ENCODE measurements around the gene ASGR2.
"Not testable (repeated sequence)": the region's sequence is repeated elsewhere in the genome, so short reads cannot be mapped to it uniquely, and the experiment has no call there.

Gene ASGR2

GRCh38 chr17:7095625-7096024 lies 19.0 kb downstream of the ASGR2 start:
- H3K4me1 ChIP-seq (ENCODE audit: insufficient read depth, low read length), result no peaks in the 10 kb centered on the region
- H3K9ac ChIP-seq (ENCODE audit: low read depth, low read length), result no peak overlapping the region
- H3K9me3 ChIP-seq (ENCODE audit: insufficient read depth, low read depth, low read length), result no peaks in the 10 kb centered on the region
- H3K4me3 ChIP-seq (ENCODE audit: low read length), result no peak overlapping the region
- no peaks in the 10 kb centered on the region for H3K36me3 ChIP-seq (ENCODE audit: insufficient read depth, low read length)
- H3K27ac ChIP-seq (ENCODE audit: low read depth, low read length), result no peak overlapping the region
- 100% methylated on average over 1 of the region's 1 CpG for WGBS
- no peaks in the 10 kb centered on the region for H3K27me3 ChIP-seq (ENCODE audit: insufficient read depth, low read length)

- Histone ChIP-seq H3K9me3 (ENCODE audit: insufficient read depth, low read depth, low read length) (no peaks in the 10 kb centered on the region), H3K4me3 (ENCODE audit: low read length) (no peak overlapping the region), H3K9ac (ENCODE audit: low read depth, low read length) (no peak overlapping the region)
Measured at GRCh38 chr17:7094652-7095019, 20.0 kb downstream of the ASGR2 start.

GRCh38 chr17:7091311-7092005 lies 23.2 kb downstream of the ASGR2 start:
- not testable (repeated sequence) for H3K27ac ChIP-seq (ENCODE audit: low read depth, low read length); H3K27me3 ChIP-seq (ENCODE audit: insufficient read depth, low read length); H3K4me1 ChIP-seq (ENCODE audit: insufficient read depth, low read length); H3K9ac ChIP-seq (ENCODE audit: low read depth, low read length); H3K4me3 ChIP-seq (ENCODE audit: low read length); H3K9me3 ChIP-seq (ENCODE audit: insufficient read depth, low read depth, low read length); H3K36me3 ChIP-seq (ENCODE audit: insufficient read depth, low read length)
- 92% methylated on average over 20 of the region's 28 CpGs for WGBS

More at GRCh38 chr17:7094652-7095019, 20.0 kb downstream of the ASGR2 start:
- no peak overlapping the region for H3K27ac ChIP-seq (ENCODE audit: low read depth, low read length)
- no peaks in the 10 kb centered on the region for H3K36me3 ChIP-seq (ENCODE audit: insufficient read depth, low read length)
- H3K4me1 ChIP-seq (ENCODE audit: insufficient read depth, low read length), result no peaks in the 10 kb centered on the region
- WGBS, result 93% methylated on average over 10 of the region's 10 CpGs
- no peaks in the 10 kb centered on the region for H3K27me3 ChIP-seq (ENCODE audit: insufficient read depth, low read length)

- H3K4me1 ChIP-seq (ENCODE audit: insufficient read depth, low read length); H3K9me3 ChIP-seq (ENCODE audit: insufficient read depth, low read depth, low read length); H3K27me3 ChIP-seq (ENCODE audit: insufficient read depth, low read length); H3K9ac ChIP-seq (ENCODE audit: low read depth, low read length); H3K4me3 ChIP-seq (ENCODE audit: low read length); H3K36me3 ChIP-seq (ENCODE audit: insufficient read depth, low read length); H3K27ac ChIP-seq (ENCODE audit: low read depth, low read length): not testable (repeated sequence)
- WGBS, result 95% methylated on average over 6 of the region's 6 CpGs
Measured at GRCh38 chr17:7089570-7089969, 25.1 kb downstream of the ASGR2 start.

GRCh38 chr17:7088442-7088841 lies 26.2 kb downstream of the ASGR2 start:
- not testable (repeated sequence) for H3K9ac ChIP-seq (ENCODE audit: low read depth, low read length); H3K4me1 ChIP-seq (ENCODE audit: insufficient read depth, low read length); H3K4me3 ChIP-seq (ENCODE audit: low read length); H3K9me3 ChIP-seq (ENCODE audit: insufficient read depth, low read depth, low read length); H3K27me3 ChIP-seq (ENCODE audit: insufficient read depth, low read length); H3K27ac ChIP-seq (ENCODE audit: low read depth, low read length); H3K36me3 ChIP-seq (ENCODE audit: insufficient read depth, low read length)
- 82% methylated on average over 4 of the region's 4 CpGs for WGBS

- WGBS, result 82% methylated on average over 7 of the region's 7 CpGs
- H3K27ac ChIP-seq (ENCODE audit: low read depth, low read length), result no peak overlapping the region
Measured at GRCh38 chr17:7084088-7084487, 30.5 kb downstream of the ASGR2 start.

GRCh38 chr17:7083592-7083991 lies 31.0 kb downstream of the ASGR2 start:
- WGBS, result 85% methylated on average over 4 of the region's 4 CpGs
- Histone ChIP-seq H3K27me3 (ENCODE audit: insufficient read depth, low read length) (no peaks in the 10 kb centered on the region), H3K9me3 (ENCODE audit: insufficient read depth, low read depth, low read length) (no peaks in the 10 kb centered on the region), H3K36me3 (ENCODE audit: insufficient read depth, low read length) (no peaks in the 10 kb centered on the region), H3K9ac (ENCODE audit: low read depth, low read length) (no peak overlapping the region), H3K4me1 (ENCODE audit: insufficient read depth, low read length) (no peaks in the 10 kb centered on the region), H3K27ac (ENCODE audit: low read depth, low read length) (no peak overlapping the region), H3K4me3 (ENCODE audit: low read length) (no peak overlapping the region)

More at GRCh38 chr17:7084088-7084487, 30.5 kb downstream of the ASGR2 start:
- H3K36me3 ChIP-seq (ENCODE audit: insufficient read depth, low read length), result no peaks in the 10 kb centered on the region
- no peaks in the 10 kb centered on the region for H3K4me1 ChIP-seq (ENCODE audit: insufficient read depth, low read length)
- H3K9me3 ChIP-seq (ENCODE audit: insufficient read depth, low read depth, low read length), result no peaks in the 10 kb centered on the region
- no peak overlapping the region for H3K9ac ChIP-seq (ENCODE audit: low read depth, low read length)
- no peak overlapping the region for H3K4me3 ChIP-seq (ENCODE audit: low read length)
- no peaks in the 10 kb centered on the region for H3K27me3 ChIP-seq (ENCODE audit: insufficient read depth, low read length)

- 93% methylated on average over 16 of the region's 16 CpGs for WGBS
- Histone ChIP-seq H3K9me3 (ENCODE audit: insufficient read depth, low read depth, low read length) (no peaks in the 10 kb centered on the region), H3K4me3 (ENCODE audit: low read length) (no peak overlapping the region), H3K27ac (ENCODE audit: low read depth, low read length) (no peak overlapping the region), H3K36me3 (ENCODE audit: insufficient read depth, low read length) (no peaks in the 10 kb centered on the region), H3K9ac (ENCODE audit: low read depth, low read length) (no peak overlapping the region), H3K27me3 (ENCODE audit: insufficient read depth, low read length) (no peaks in the 10 kb centered on the region), H3K4me1 (ENCODE audit: insufficient read depth, low read length) (no peaks in the 10 kb centered on the region)
Measured at GRCh38 chr17:7081341-7082062, 33.1 kb downstream of the ASGR2 start.

- Histone ChIP-seq H3K27ac (ENCODE audit: low read depth, low read length) (no peak overlapping the region), H3K4me1 (ENCODE audit: insufficient read depth, low read length) (no peaks in the 10 kb centered on the region), H3K9me3 (ENCODE audit: insufficient read depth, low read depth, low read length) (no peaks in the 10 kb centered on the region), H3K36me3 (ENCODE audit: insufficient read depth, low read length) (no peaks in the 10 kb centered on the region), H3K9ac (ENCODE audit: low read depth, low read length) (no peak overlapping the region), H3K4me3 (ENCODE audit: low read length) (no peak overlapping the region), H3K27me3 (ENCODE audit: insufficient read depth, low read length) (no peaks in the 10 kb centered on the region)
- WGBS, result 91% methylated on average over 10 of the region's 10 CpGs
Measured at GRCh38 chr17:7080456-7081041, 34.1 kb downstream of the ASGR2 start.

GRCh38 chr17:7079581-7080455 lies 34.8 kb downstream of the ASGR2 start, which contains the start of gene CLEC10A:
Gene CLEC10A (minus strand): TSS chr17:7080251. CDS start chr17:7078812, 1,439 bp downstream.
- Histone ChIP-seq H3K4me3 (ENCODE audit: low read length) (no peak within 1 kb of the TSS), H3K9me3 (ENCODE audit: insufficient read depth, low read depth, low read length) (no peaks in the 10 kb centered on the region), H3K27ac (ENCODE audit: low read depth, low read length) (no peak within 1 kb of the TSS), H3K36me3 (ENCODE audit: insufficient read depth, low read length) (no peaks in the 10 kb centered on the region), H3K4me1 (ENCODE audit: insufficient read depth, low read length) (no peaks in the 10 kb centered on the region), H3K9ac (ENCODE audit: low read depth, low read length) (no peak within 1 kb of the TSS), H3K27me3 (ENCODE audit: insufficient read depth, low read length) (no peaks in the 10 kb centered on the region)
- WGBS, result 87% methylated on average over 15 of the region's 15 CpGs

- Histone ChIP-seq H3K4me1 (ENCODE audit: insufficient read depth, low read length) (no peaks in the 10 kb centered on the region), H3K4me3 (ENCODE audit: low read length) (no peak overlapping the region), H3K9ac (ENCODE audit: low read depth, low read length) (no peak overlapping the region), H3K36me3 (ENCODE audit: insufficient read depth, low read length) (no peaks in the 10 kb centered on the region), H3K9me3 (ENCODE audit: insufficient read depth, low read depth, low read length) (no peaks in the 10 kb centered on the region), H3K27ac (ENCODE audit: low read depth, low read length) (no peak overlapping the region), H3K27me3 (ENCODE audit: insufficient read depth, low read length) (no peaks in the 10 kb centered on the region)
- WGBS, result 92% methylated on average over 10 of the region's 10 CpGs
Measured at GRCh38 chr17:7078711-7079110, 35.9 kb downstream of the ASGR2 start.

Data from HUES64 (cell line).